ENCODE data around the gene THAP8.
"Not testable (repeated sequence)": the region's sequence is repeated elsewhere in the genome, so short reads cannot be mapped to it uniquely, and the experiment has no call there.

The THAP8 gene

GRCh38 chr19:36054119-36054732 lies at the start of gene THAP8:
TSS of gene THAP8 (minus strand) at chr19:36054285. CDS start at chr19:36054217, 68 bp downstream.
- peak; percentile 98 for DNase-seq

GRCh38 chr19:36103040-36103626 lies 49.0 kb upstream of the THAP8 start:
- no peak for DNase-seq

- DNase-seq = no peak
Measured at GRCh38 chr19:36101550-36102327, 47.7 kb upstream of the THAP8 start.

GRCh38 chr19:36100476-36100875 lies 46.4 kb upstream of the THAP8 start:
- DNase-seq = no peak

- DNase-seq = no peak
Measured at GRCh38 chr19:36099166-36099785, 45.2 kb upstream of the THAP8 start.

GRCh38 chr19:36097036-36097435 lies 43.0 kb upstream of the THAP8 start:
- DNase-seq = no peak

GRCh38 chr19:36093687-36094086 lies 39.6 kb upstream of the THAP8 start:
- no peak for DNase-seq

GRCh38 chr19:36093146-36093662 lies 39.1 kb upstream of the THAP8 start:
- DNase-seq = no peak

- DNase-seq = no peak
Measured at GRCh38 chr19:36092566-36092965, 38.5 kb upstream of the THAP8 start.

- no peak for DNase-seq
Measured at GRCh38 chr19:36090910-36091695, 37.0 kb upstream of the THAP8 start.

- DNase-seq = no peak
Measured at GRCh38 chr19:36089847-36090246, 35.8 kb upstream of the THAP8 start.

- DNase-seq = no peak
Measured at GRCh38 chr19:36086326-36086725, 32.2 kb upstream of the THAP8 start.

- no peak for DNase-seq
Measured at GRCh38 chr19:36084231-36085009, 30.3 kb upstream of the THAP8 start.

GRCh38 chr19:36082916-36083315 lies 28.8 kb upstream of the THAP8 start:
- DNase-seq = no peak

GRCh38 chr19:36081894-36082293 lies 27.8 kb upstream of the THAP8 start:
- DNase-seq = no peak

GRCh38 chr19:36081385-36081784 lies 27.3 kb upstream of the THAP8 start:
- no peak for DNase-seq

- no peak for DNase-seq
Measured at GRCh38 chr19:36079389-36079945, 25.4 kb upstream of the THAP8 start.

GRCh38 chr19:36073121-36073876 lies 19.2 kb upstream of the THAP8 start:
- no peak for DNase-seq

GRCh38 chr19:36072081-36072480 lies 18.0 kb upstream of the THAP8 start:
- no peak for DNase-seq

- not testable (repeated sequence) for DNase-seq
Measured at GRCh38 chr19:36068810-36069499, 14.9 kb upstream of the THAP8 start.
